Tibial nerve (tissue), 4 donors: ENCODE data around the gene BIVM.

Experiments used
- EP300 ChIP-seq, 2 donors: sonication (generic); formaldehyde crosslinking; IDR thresholded peaks; one replicate each; pipeline ENCODE4 v1.6.1; 2017; ENCODE audit warnings: antibody characterized with exemption in 2 of 2, mild to moderate bottlenecking in 1 of 2
- POLR2A ChIP-seq, 2 donors: fragments of 450-650 bp; IDR thresholded peaks; one replicate each; pipeline ENCODE4 v1.6.1; 2017; ENCODE audit warnings: antibody characterized with exemption in 2 of 2, mild to moderate bottlenecking in 2 of 2, moderate library complexity in 2 of 2
- TF ChIP-seq, protein P1 (sequence below), 5 experiments: fragments of 200-600 bp in 3 of 5; fragments of 450-650 bp in 2 of 5; sonication (generic) in 3 of 5; IDR thresholded peaks; one replicate each; pipeline ENCODE4 v1.5.1; 2016 to 2019; ENCODE audit warnings: antibody characterized with exemption in 5 of 5, mild to moderate bottlenecking in 3 of 5, moderate library complexity in 2 of 5

DNA sequence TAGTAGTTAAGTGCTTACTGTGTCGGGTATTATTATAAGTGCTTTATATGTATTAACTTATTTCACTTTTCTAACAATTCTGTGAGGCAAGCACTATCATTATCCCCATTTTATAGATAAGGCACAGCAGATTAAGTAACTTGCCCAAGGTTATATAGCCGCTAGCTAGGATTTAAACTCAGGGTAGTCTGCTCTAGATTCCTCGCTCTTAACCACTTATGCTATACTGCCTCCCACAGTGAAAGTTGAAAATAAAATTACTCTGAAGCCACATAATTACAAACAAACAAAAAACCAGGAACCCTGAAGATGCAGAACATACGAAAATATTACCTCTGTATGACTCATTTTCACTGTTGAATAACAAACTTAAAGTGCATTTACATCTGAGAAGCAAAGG lies 29.2 kb upstream of the BIVM start:
- TF ChIP-seq, protein P1, sequence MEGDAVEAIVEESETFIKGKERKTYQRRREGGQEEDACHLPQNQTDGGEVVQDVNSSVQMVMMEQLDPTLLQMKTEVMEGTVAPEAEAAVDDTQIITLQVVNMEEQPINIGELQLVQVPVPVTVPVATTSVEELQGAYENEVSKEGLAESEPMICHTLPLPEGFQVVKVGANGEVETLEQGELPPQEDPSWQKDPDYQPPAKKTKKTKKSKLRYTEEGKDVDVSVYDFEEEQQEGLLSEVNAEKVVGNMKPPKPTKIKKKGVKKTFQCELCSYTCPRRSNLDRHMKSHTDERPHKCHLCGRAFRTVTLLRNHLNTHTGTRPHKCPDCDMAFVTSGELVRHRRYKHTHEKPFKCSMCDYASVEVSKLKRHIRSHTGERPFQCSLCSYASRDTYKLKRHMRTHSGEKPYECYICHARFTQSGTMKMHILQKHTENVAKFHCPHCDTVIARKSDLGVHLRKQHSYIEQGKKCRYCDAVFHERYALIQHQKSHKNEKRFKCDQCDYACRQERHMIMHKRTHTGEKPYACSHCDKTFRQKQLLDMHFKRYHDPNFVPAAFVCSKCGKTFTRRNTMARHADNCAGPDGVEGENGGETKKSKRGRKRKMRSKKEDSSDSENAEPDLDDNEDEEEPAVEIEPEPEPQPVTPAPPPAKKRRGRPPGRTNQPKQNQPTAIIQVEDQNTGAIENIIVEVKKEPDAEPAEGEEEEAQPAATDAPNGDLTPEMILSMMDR (IDR thresholded peaks at IDR 0.05) = no peak
- TF ChIP-seq POLR2A (IDR thresholded peaks at IDR 0.05) (no peak), EP300 (IDR thresholded peaks at IDR 0.05) (no peak)
